IMR-90 (cell line): Measurements from ENCODE around the gene CLEC4D. TPM values are rescaled to one million over a fixed set of nuclear protein-coding genes. Genes with fewer than 3 reads are reported as not detected.

Experiments used
- ATAC-seq: fragments of 200-7000 bp; cut with Tn5 transposase; 2 replicates; pipeline ENCODE4 v1.9.1; 2020; ENCODE audit warnings: low read depth, mild to moderate bottlenecking, moderate library complexity
- BruUV-seq: library from RNA; stranded (reverse); fragments of 400-500 nt; replicated peaks from 2 replicates; lab custom pipeline; 2021; lab: Mats Ljungman, UMichigan
- CTCF ChIA-PET: fragments of 300-600 bp; formaldehyde crosslinking; extraction: SDS; loops from one replicate; lab custom pipeline; 2021; ENCODE audit warnings: antibody characterized with exemption; lab: Yijun Ruan, JAX
- POLR2A ChIA-PET: fragments of 300-600 bp; sonication (Branson Sonifier 250); formaldehyde crosslinking; loops from one replicate; lab custom pipeline; 2022; ENCODE audit warnings: antibody characterized with exemption; ENCODE audit not compliant: unreplicated experiment; lab: Charles Lee
- DNase-seq: peaks from one replicate; pipeline ENCODE4 v3.0.0; 2013
- H2AFZ ChIP-seq: replicated peaks from 2 replicates; pipeline ENCODE3; 2013; ENCODE audit warnings: low read length, mild to moderate bottlenecking; ENCODE audit not compliant: poor library complexity
- H2AK5ac ChIP-seq: 2 replicates; pipeline ENCODE4 v1.6.1; 2013; ENCODE audit warnings: low read depth, low read length, inconsistent platforms
- H2AK9ac ChIP-seq: replicated peaks from 2 replicates; pipeline ENCODE3; 2013; ENCODE audit warnings: mild to moderate bottlenecking, low read depth, low read length, moderate library complexity; ENCODE audit not compliant: poor library complexity
- H2BK120ac ChIP-seq: 2 replicates; pipeline ENCODE4 v1.6.1; 2013; ENCODE audit warnings: low read depth, low read length, inconsistent platforms
- H2BK15ac ChIP-seq: 3 replicates; pipeline ENCODE4 v1.6.1; 2013; ENCODE audit warnings: low read depth, low read length, inconsistent platforms
- H2BK20ac ChIP-seq: 2 replicates; pipeline ENCODE4 v1.6.1; 2013; ENCODE audit warnings: low read depth, mild to moderate bottlenecking, inconsistent platforms, low read length, moderate library complexity
- H2BK5ac ChIP-seq: 2 replicates; pipeline ENCODE4 v1.6.1; 2013; ENCODE audit warnings: mild to moderate bottlenecking, low read depth, low read length, inconsistent platforms; ENCODE audit not compliant: poor library complexity, severe bottlenecking
- H3K14ac ChIP-seq: replicated peaks from 2 replicates; pipeline ENCODE4 v1.6.1; 2013; ENCODE audit warnings: low read depth, low read length, inconsistent platforms
- H3K18ac ChIP-seq: 2 replicates; pipeline ENCODE4 v1.6.1; 2013; ENCODE audit warnings: low read depth, low read length, control low read depth
- H3K23ac ChIP-seq: 2 replicates; pipeline ENCODE4 v1.6.1; 2013; ENCODE audit warnings: low read depth, low read length, inconsistent platforms
- H3K27ac ChIP-seq: 2 replicates; pipeline ENCODE4 v1.5.1; 2013; ENCODE audit warnings: mild to moderate bottlenecking, control low read depth, low read length; ENCODE audit not compliant: insufficient read depth
- H3K27me3 ChIP-seq: 2 replicates; pipeline ENCODE4 v1.6.1; 2013; ENCODE audit warnings: low read length; ENCODE audit not compliant: control insufficient read depth, insufficient read depth
- H3K36me3 ChIP-seq: 2 replicates; pipeline ENCODE4 v1.6.1; 2013; ENCODE audit warnings: low read length, mixed read lengths; ENCODE audit not compliant: control insufficient read depth, insufficient read depth
- H3K4ac ChIP-seq: 2 replicates; pipeline ENCODE4 v1.6.1; 2013; ENCODE audit warnings: low read depth, low read length, inconsistent platforms
- H3K4me1 ChIP-seq: 2 replicates; pipeline ENCODE4 v1.6.1; 2013; ENCODE audit warnings: low read length, mixed read lengths; ENCODE audit not compliant: control insufficient read depth, insufficient read depth
- H3K4me2 ChIP-seq: 2 replicates; pipeline ENCODE4 v1.6.1; 2013; ENCODE audit warnings: low read depth, mild to moderate bottlenecking, control low read depth, low read length, moderate library complexity
- H3K4me3 ChIP-seq: 2 replicates; pipeline ENCODE4 v1.5.1; 2013; ENCODE audit warnings: low read depth, mild to moderate bottlenecking, control low read depth, low read length, moderate library complexity; ENCODE audit not compliant: insufficient read depth
- H3K56ac ChIP-seq: 2 replicates; pipeline ENCODE4 v1.6.1; 2013; ENCODE audit warnings: low read length, inconsistent platforms; ENCODE audit not compliant: insufficient read depth; ENCODE audit errors: extremely low read depth
- H3K79me1 ChIP-seq, 2 experiments: 2 replicates each; pipeline ENCODE4 v1.6.1; 2013; ENCODE audit warnings: low read length in 2 of 2, inconsistent platforms in 1 of 2, low read depth in 1 of 2
- H3K9ac ChIP-seq: 2 replicates; pipeline ENCODE4 v1.6.1; 2013; ENCODE audit warnings: low read depth, low read length, control low read depth
- H3K9me1 ChIP-seq: 2 replicates; pipeline ENCODE4 v1.6.1; 2013; ENCODE audit warnings: low read length, inconsistent platforms; ENCODE audit not compliant: insufficient read depth
- H3K9me3 ChIP-seq: 2 replicates; pipeline ENCODE4 v1.6.1; 2013; ENCODE audit warnings: low read length; ENCODE audit not compliant: control insufficient read depth, insufficient read depth
- H4K20me1 ChIP-seq: 2 replicates; pipeline ENCODE4 v1.6.1; 2013; ENCODE audit warnings: low read length, inconsistent platforms; ENCODE audit not compliant: insufficient read depth
- H4K5ac ChIP-seq: 2 replicates; pipeline ENCODE4 v1.6.1; 2013; ENCODE audit warnings: mild to moderate bottlenecking, low read depth, low read length, control low read depth
- H4K8ac ChIP-seq, 2 experiments: 2 replicates each; pipeline ENCODE4 v1.6.1; 2013; ENCODE audit warnings: low read depth in 2 of 2, low read length in 2 of 2, control low read depth in 1 of 2, inconsistent platforms in 1 of 2
- H4K91ac ChIP-seq: 2 replicates; pipeline ENCODE4 v1.6.1; 2013; ENCODE audit warnings: low read depth, low read length, inconsistent platforms; ENCODE audit not compliant: insufficient read depth
- CEBPB ChIP-seq: IDR thresholded peaks from 2 replicates; pipeline ENCODE4 v1.6.1; 2012; ENCODE audit warnings: low read depth, low read length, improper control_type of control experiment
- CTCF ChIP-seq: conservative IDR thresholded peaks from 2 replicates; pipeline ENCODE4 v1.5.1; 2012; ENCODE audit warnings: mild to moderate bottlenecking, low read depth, low read length, improper control_type of control experiment
- RFX5 ChIP-seq: IDR thresholded peaks from 2 replicates; pipeline ENCODE4 v1.8.0; 2012; ENCODE audit warnings: low read depth, mild to moderate bottlenecking, low read length, moderate library complexity
- WGBS, 2 experiments: methylation state at CpG; one replicate each; pipeline versions ENCODE4 v1.1.5 to v1.1.7; 2013; ENCODE audit warnings: missing lambda C conversion rate in 2 of 2; ENCODE audit not compliant: insufficient read length in 1 of 2; ENCODE audit errors: extremely low coverage in 2 of 2; 5-methylcytosine and 5-hydroxymethylcytosine counted together
- dilution Hi-C: fragments of 300-500 bp; cut with HindIII; formaldehyde crosslinking; loops from one replicate; pipeline ENCODE4 v1.14.3; 2018; ENCODE audit warnings: low sequenced_read_pairs; ENCODE audit not compliant: unreplicated experiment
- in situ Hi-C: fragments of 300-500 bp; cut with MboI; formaldehyde crosslinking; loops from 3 replicates; pipeline ENCODE4 v1.14.3; 2019; ENCODE audit warnings: low sequenced_read_pairs, inconsistent platforms, mixed read lengths
- intact Hi-C: fragments of 100-400 bp; cut with micrococcal nuclease; formaldehyde crosslinking; loops from 2 replicates; pipeline ENCODE4 v1.10.0; 2022
- polyA plus RNA-seq, 3 experiments: library from polyadenylated mRNA; depleted of rRNA; stranded (reverse); fragments of >200 nt; gene quantifications; 2 replicates each; pipeline ENCODE4 v1.2.3, GENCODE V29; 2012; ENCODE audit warnings: low replicate concordance in 1 of 3
- total RNA-seq: library from RNA; depleted of rRNA; stranded (reverse); fragments of >200 nt; gene quantifications from 2 replicates; pipeline ENCODE4 v1.2.3, GENCODE V29; 2012
- TF ChIP-seq, protein P1 (sequence below): fragments of 150-350 bp; IDR thresholded peaks from 2 replicates; pipeline ENCODE4 v1.6.1; 2016; ENCODE audit warnings: low read depth, mild to moderate bottlenecking, low read length, moderate library complexity, borderline replicate concordance
- TF ChIP-seq, protein P2 (sequence below): fragments of 150-350 bp; IDR thresholded peaks from 2 replicates; pipeline ENCODE4 v1.6.1; 2017; ENCODE audit warnings: mild to moderate bottlenecking, antibody characterized with exemption, low read length, low read depth

CLEC4D gene
- total and polyA plus RNA-seq, 2 of the 4 experiments (the other 2 are of a cell fraction) = not detected

DNA sequence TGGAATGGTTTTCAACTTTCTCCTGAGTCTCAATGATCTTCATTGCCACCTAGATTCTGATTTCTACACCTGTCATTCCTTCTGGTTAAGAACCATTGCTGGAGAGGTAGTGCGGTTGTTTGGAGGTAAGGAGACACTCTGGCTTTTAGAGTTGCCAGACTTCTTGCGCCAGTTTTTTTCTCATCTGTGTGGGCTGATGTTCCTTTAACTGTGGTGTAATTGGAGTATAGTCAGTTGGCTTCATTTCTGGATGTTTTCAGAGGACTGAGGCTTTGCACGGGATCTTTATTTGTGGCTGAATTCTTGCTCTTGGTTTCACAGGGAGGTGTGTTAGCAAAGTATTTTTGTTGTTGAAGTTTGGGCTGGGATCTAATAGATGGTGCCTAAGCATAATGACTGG, 5.7 kb upstream of the CLEC4D start:
- Histone ChIP-seq H3K4ac (no peak overlapping the region), H3K36me3 (no peaks in the 10 kb centered on the region), H3K79me1 (no peaks in the 10 kb centered on the region), H4K5ac (no peak overlapping the region), H3K4me3 (no peak overlapping the region), H3K23ac (no peak overlapping the region), H2BK20ac (no peak overlapping the region), H3K14ac (no peak overlapping the region), H3K9me3 (no peaks in the 10 kb centered on the region), H2AFZ (no peak overlapping the region), H2AK9ac (no peak overlapping the region), H3K9ac (no peak overlapping the region), H4K91ac (no peak overlapping the region), H2BK120ac (no peak overlapping the region), H3K4me1 (no peaks in the 10 kb centered on the region), H4K20me1 (no peaks in the 10 kb centered on the region), H3K4me2 (no peak overlapping the region), H3K9me1 (no peaks in the 10 kb centered on the region), H4K8ac (no peak overlapping the region), H2AK5ac (no peak overlapping the region), H3K27ac (no peak overlapping the region), H3K18ac (no peak overlapping the region), H2BK5ac (no peak overlapping the region), H2BK15ac (no peak overlapping the region), H3K27me3 (no peaks in the 10 kb centered on the region), H3K56ac (no peak overlapping the region; the same call in 1 of the 2 replicates)
- CTCF ChIA-PET = no interaction called here
- TF ChIP-seq CEBPB = no peak
- TF ChIP-seq, protein P1, sequence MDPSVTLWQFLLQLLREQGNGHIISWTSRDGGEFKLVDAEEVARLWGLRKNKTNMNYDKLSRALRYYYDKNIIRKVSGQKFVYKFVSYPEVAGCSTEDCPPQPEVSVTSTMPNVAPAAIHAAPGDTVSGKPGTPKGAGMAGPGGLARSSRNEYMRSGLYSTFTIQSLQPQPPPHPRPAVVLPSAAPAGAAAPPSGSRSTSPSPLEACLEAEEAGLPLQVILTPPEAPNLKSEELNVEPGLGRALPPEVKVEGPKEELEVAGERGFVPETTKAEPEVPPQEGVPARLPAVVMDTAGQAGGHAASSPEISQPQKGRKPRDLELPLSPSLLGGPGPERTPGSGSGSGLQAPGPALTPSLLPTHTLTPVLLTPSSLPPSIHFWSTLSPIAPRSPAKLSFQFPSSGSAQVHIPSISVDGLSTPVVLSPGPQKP = no peak
- TF ChIP-seq CTCF = no peak
- TF ChIP-seq RFX5 = no peak
- TF ChIP-seq, protein P2, sequence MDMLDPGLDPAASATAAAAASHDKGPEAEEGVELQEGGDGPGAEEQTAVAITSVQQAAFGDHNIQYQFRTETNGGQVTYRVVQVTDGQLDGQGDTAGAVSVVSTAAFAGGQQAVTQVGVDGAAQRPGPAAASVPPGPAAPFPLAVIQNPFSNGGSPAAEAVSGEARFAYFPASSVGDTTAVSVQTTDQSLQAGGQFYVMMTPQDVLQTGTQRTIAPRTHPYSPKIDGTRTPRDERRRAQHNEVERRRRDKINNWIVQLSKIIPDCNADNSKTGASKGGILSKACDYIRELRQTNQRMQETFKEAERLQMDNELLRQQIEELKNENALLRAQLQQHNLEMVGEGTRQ = no peak
- ATAC-seq (no peak), DNase-seq (no peak)
- intact Hi-C loops = no loop called here
- POLR2A ChIA-PET = no interaction called here
- in situ Hi-C loops = no loop called here
- dilution Hi-C loops = no loop called here
- no TSS peak for BruUV-seq
- no CpG with 5 or more reads among the region's 3 CpGs for WGBS, 2 experiments
